Esophagus muscularis mucosa (tissue), 4 donors: ENCODE results near the gene MPPED1.

Experiments used
- CTCF ChIP-seq, 3 experiments: fragments of 200-600 bp in 2 of 3; fragments of 450-650 bp in 1 of 3; sonication (generic) in 2 of 3; IDR thresholded peaks; one replicate each; pipeline ENCODE4 v1.5.1; 2017 to 2019; ENCODE audit warnings: antibody characterized with exemption in 3 of 3, mild to moderate bottlenecking in 2 of 3, moderate library complexity in 1 of 3
- EP300 ChIP-seq: sonication (generic); formaldehyde crosslinking; IDR thresholded peaks from one replicate; pipeline ENCODE4 v1.6.1; 2017; ENCODE audit warnings: antibody characterized with exemption
- POLR2A ChIP-seq: fragments of 450-650 bp; IDR thresholded peaks from one replicate; pipeline ENCODE4 v1.6.1; 2017; ENCODE audit warnings: antibody characterized with exemption, moderate library complexity, mild to moderate bottlenecking, low read depth
- POLR2AphosphoS5 ChIP-seq, 2 donors: sonication (generic); formaldehyde crosslinking; IDR thresholded peaks; one replicate each; pipeline ENCODE4 v1.6.1; 2017; ENCODE audit warnings: antibody characterized with exemption in 2 of 2

GRCh38 chr22:43554259-43554636, 142.4 kb downstream of the MPPED1 start:
- no peak for TF ChIP-seq CTCF (IDR thresholded peaks at IDR 0.05)
- TF ChIP-seq POLR2A, result no peak
- no peak for TF ChIP-seq POLR2AphosphoS5 (IDR thresholded peaks at IDR 0.05)
- no peak for TF ChIP-seq EP300
